Fibroblast of lung (primary cell): ENCODE measurements around the gene GPD1L. TPM values are rescaled to one million over a fixed set of nuclear protein-coding genes. Genes with fewer than 3 reads are reported as not detected.
"Not testable (repeated sequence)": the region's sequence is repeated elsewhere in the genome, so short reads cannot be mapped to it uniquely, and the experiment has no call there.

Experiments used
- DNase-seq, 2 donors: peaks; one replicate each; pipeline versions ENCODE4 v3.0.0 to v3.0.0-alpha.2; 2010; ENCODE audit warnings: low read depth in 2 of 2
- H2AFZ ChIP-seq: 2 replicates; pipeline ENCODE4 v1.5.1; 2012; ENCODE audit warnings: low read length, control low read depth, inconsistent platforms
- H3K27ac ChIP-seq: 2 replicates; pipeline ENCODE4 v1.5.1; 2011; ENCODE audit warnings: low read length, control low read depth; ENCODE audit not compliant: insufficient read depth
- H3K27me3 ChIP-seq: 2 replicates; pipeline ENCODE4 v1.5.1; 2011; ENCODE audit warnings: mild to moderate bottlenecking, low read length; ENCODE audit not compliant: control insufficient read depth, insufficient read depth
- H3K36me3 ChIP-seq: 2 replicates; pipeline ENCODE4 v1.5.1; 2011; ENCODE audit warnings: low read length; ENCODE audit not compliant: control insufficient read depth, insufficient read depth
- H3K4me1 ChIP-seq: 2 replicates; pipeline ENCODE4 v1.5.1; 2011; ENCODE audit warnings: low read length; ENCODE audit not compliant: control insufficient read depth, insufficient read depth; ENCODE audit errors: extremely low read depth
- H3K4me2 ChIP-seq: 2 replicates; pipeline ENCODE4 v1.5.1; 2011; ENCODE audit warnings: low read length, control low read depth; ENCODE audit not compliant: insufficient read depth; ENCODE audit errors: extremely low read depth
- H3K4me3 ChIP-seq, 4 experiments: fragments of 200-600 bp in 1 of 4; sonication (generic) in 1 of 4; replicated peaks in 1 of 4; 2 replicates each; pipeline ENCODE4 v1.5.1; 2011 to 2016; ENCODE audit warnings: low read length in 4 of 4, low read depth in 3 of 4, mild to moderate bottlenecking in 3 of 4, control low read depth in 2 of 4, inconsistent platforms in 1 of 4, mixed read lengths in 1 of 4; ENCODE audit not compliant: insufficient read depth in 1 of 4; ENCODE audit errors: control extremely low read depth in 1 of 4
- H3K79me2 ChIP-seq: 2 replicates; pipeline ENCODE4 v1.5.1; 2012; ENCODE audit warnings: mild to moderate bottlenecking, low read length, inconsistent platforms; ENCODE audit not compliant: control insufficient read depth, insufficient read depth
- H3K9ac ChIP-seq: 2 replicates; pipeline ENCODE4 v1.5.1; 2011; ENCODE audit warnings: mild to moderate bottlenecking, low read length, control low read depth; ENCODE audit not compliant: insufficient read depth
- H3K9me3 ChIP-seq: 2 replicates; pipeline ENCODE4 v1.5.1; 2012; ENCODE audit warnings: low read depth, low read length; ENCODE audit not compliant: control insufficient read depth, insufficient read depth
- H4K20me1 ChIP-seq: 2 replicates; pipeline ENCODE4 v1.5.1; 2011; ENCODE audit warnings: low read length; ENCODE audit not compliant: control insufficient read depth, insufficient read depth; ENCODE audit errors: extremely low read depth
- CTCF ChIP-seq, 2 donors: IDR thresholded peaks in 1 of 2; conservative IDR thresholded peaks in 1 of 2; 1 replicate in 1 of 2; 2 replicates in 1 of 2; pipeline ENCODE4 v1.5.1; 2011 to 2012; ENCODE audit warnings: low read length in 2 of 2, control low read depth in 1 of 2, inconsistent platforms in 1 of 2, low read depth in 1 of 2, mild to moderate bottlenecking in 1 of 2
- EZH2 ChIP-seq: IDR thresholded peaks from 2 replicates; pipeline ENCODE4 v1.5.1; 2012; ENCODE audit warnings: low read length, control low read depth, mild to moderate bottlenecking; ENCODE audit errors: missing control alignments
- polyA plus RNA-seq, 2 donors: library from polyadenylated mRNA; depleted of rRNA in 1 of 2; stranded (reverse) in 1 of 2; unstranded in 1 of 2; fragments of >200 nt; gene quantifications; 2 replicates each; pipeline ENCODE4 v1.2.1, GENCODE V29; 2011 to 2012; ENCODE audit warnings: missing spikeins in 1 of 2
- total RNA-seq: library from RNA; depleted of rRNA; stranded (reverse); fragments of >200 nt; gene quantifications from 2 replicates; pipeline ENCODE4 v1.2.1, GENCODE V29; 2014

GPD1L gene
- total and polyA plus RNA-seq, 2 donors (not counting 1 experiment from before 2014, with no cell fraction given), result 5.8 to 15.0 TPM

DNA sequence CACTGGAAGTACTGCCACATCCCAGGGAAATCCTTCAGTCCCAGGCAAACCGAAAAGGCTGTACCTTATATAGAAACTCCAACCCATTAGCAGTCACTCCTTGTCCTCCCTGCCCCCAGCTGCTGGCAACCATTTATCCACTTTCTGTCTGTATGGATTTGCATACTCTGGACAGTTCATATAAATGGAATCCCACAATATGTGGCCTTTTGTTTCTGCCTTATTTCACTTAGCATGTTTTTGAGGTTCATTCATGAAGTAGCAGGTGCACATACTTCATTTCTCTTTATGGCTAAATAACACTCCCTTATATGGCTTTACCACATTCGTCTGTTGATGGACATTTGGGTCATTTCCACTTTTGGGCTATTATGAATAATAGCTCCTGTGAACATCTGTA is 80.5 kb downstream of the GPD1L start:
- H3K27me3 ChIP-seq, result no peaks in the 10 kb centered on the region
- no peak overlapping the region for H3K4me2 ChIP-seq
- DNase-seq, result peak in 1 of 2 donors; percentile 10

GRCh38 chr3:32189693-32190092 is 83.3 kb downstream of the GPD1L start:
- H2AFZ ChIP-seq, result no peak overlapping the region
- no peak overlapping the region for H3K4me2 ChIP-seq
- no peak for TF ChIP-seq EZH2
- H3K9me3 ChIP-seq, result no peaks in the 10 kb centered on the region
- peaks cover 5% of the 10 kb centered on the region for H3K27me3 ChIP-seq
- no peak overlapping the region for H3K4me3 ChIP-seq
- H3K27ac ChIP-seq, result no peak overlapping the region
- no peaks in the 10 kb centered on the region for H3K4me1 ChIP-seq
- H3K9ac ChIP-seq, result no peak overlapping the region
- H3K36me3 ChIP-seq, result no peaks in the 10 kb centered on the region
- H4K20me1 ChIP-seq, result no peaks in the 10 kb centered on the region
- no peak for DNase-seq
- H3K79me2 ChIP-seq, result no peaks in the 10 kb centered on the region

More for the DNA sequence above, 80.5 kb downstream of the GPD1L start:
- no peaks in the 10 kb centered on the region for H4K20me1 ChIP-seq
- no peak overlapping the region for H2AFZ ChIP-seq
- no peaks in the 10 kb centered on the region for H3K4me1 ChIP-seq
- H3K27ac ChIP-seq, result no peak overlapping the region
- no peak overlapping the region for H3K9ac ChIP-seq
- H3K9me3 ChIP-seq, result no peaks in the 10 kb centered on the region
- no peaks in the 10 kb centered on the region for H3K79me2 ChIP-seq
- no peaks in the 10 kb centered on the region for H3K36me3 ChIP-seq
- TF ChIP-seq CTCF (conservative IDR thresholded peaks at IDR 0.05 in 1 of 2, IDR thresholded peaks at IDR 0.05 in 1 of 2; ENCODE audit: low read depth in 1 of 2, low read length in 2 of 2) (no peak), EZH2 (no peak)
- no peak overlapping the region for H3K4me3 ChIP-seq

DNA sequence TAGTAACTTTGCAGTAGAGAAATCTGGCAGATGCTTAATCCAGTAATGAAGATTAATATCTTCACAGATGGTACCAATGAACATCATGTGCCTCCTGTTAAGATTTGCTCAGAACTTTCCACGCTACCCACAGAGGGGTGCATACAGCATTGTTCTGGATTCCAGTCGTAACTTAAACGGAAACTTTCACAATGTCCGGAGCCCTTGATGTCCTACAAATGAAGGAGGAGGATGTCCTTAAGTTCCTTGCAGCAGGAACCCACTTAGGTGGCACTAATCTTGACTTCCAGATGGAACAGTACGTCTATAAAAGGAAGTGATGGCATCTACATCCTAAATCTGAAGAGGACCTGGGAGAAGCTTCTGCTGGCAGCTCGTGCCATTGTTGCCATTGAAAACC is 84.1 kb downstream of the GPD1L start:
- not testable (repeated sequence) for H3K4me1 ChIP-seq, H3K27me3 ChIP-seq, H4K20me1 ChIP-seq, DNase-seq, H3K4me3 ChIP-seq, H3K36me3 ChIP-seq, H3K79me2 ChIP-seq, H2AFZ ChIP-seq, H3K9me3 ChIP-seq, H3K4me2 ChIP-seq, H3K9ac ChIP-seq, H3K27ac ChIP-seq

GRCh38 chr3:32193101-32193500 is 86.7 kb downstream of the GPD1L start:
- H3K79me2 ChIP-seq, result no peaks in the 10 kb centered on the region

More at GRCh38 chr3:32193101-32193500, 86.7 kb downstream of the GPD1L start:
- Histone ChIP-seq H2AFZ (no peak overlapping the region), H3K4me1 (no peaks in the 10 kb centered on the region), H3K4me2 (no peak overlapping the region), H3K9me3 (no peaks in the 10 kb centered on the region), H3K36me3 (no peaks in the 10 kb centered on the region), H3K27ac (no peak overlapping the region), H3K27me3 (peaks cover 5% of the 10 kb centered on the region), H4K20me1 (no peaks in the 10 kb centered on the region), H3K4me3 (no peak overlapping the region), H3K9ac (no peak overlapping the region)
- DNase-seq, result no peak
- TF ChIP-seq EZH2 (no peak), CTCF (conservative IDR thresholded peaks at IDR 0.05 in 1 of 2, IDR thresholded peaks at IDR 0.05 in 1 of 2; ENCODE audit: low read depth in 1 of 2, low read length in 2 of 2) (no peak)
